ENCODE data around the gene FLAD1.

DNA sequence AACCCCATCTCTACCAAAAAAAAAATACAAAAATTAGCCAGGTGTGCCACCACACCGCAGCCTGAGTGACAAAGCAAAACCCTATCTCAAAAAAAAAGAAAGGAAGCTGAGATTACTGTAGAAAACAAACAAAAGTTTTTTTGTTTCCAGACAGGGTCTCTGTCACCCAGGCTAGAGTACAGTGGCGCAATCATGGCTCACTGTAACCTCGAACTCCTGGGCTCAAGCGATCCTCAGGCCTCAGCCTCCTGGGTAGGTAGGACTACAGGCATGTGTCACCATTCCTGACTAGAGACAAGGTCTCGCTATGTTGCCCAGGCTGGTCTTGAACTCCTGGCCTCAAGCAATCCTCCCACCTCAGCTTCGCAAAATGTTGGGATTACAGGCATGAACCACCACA lies 18.8 kb upstream of the FLAD1 start:
- TF ChIP-seq, protein P1, sequence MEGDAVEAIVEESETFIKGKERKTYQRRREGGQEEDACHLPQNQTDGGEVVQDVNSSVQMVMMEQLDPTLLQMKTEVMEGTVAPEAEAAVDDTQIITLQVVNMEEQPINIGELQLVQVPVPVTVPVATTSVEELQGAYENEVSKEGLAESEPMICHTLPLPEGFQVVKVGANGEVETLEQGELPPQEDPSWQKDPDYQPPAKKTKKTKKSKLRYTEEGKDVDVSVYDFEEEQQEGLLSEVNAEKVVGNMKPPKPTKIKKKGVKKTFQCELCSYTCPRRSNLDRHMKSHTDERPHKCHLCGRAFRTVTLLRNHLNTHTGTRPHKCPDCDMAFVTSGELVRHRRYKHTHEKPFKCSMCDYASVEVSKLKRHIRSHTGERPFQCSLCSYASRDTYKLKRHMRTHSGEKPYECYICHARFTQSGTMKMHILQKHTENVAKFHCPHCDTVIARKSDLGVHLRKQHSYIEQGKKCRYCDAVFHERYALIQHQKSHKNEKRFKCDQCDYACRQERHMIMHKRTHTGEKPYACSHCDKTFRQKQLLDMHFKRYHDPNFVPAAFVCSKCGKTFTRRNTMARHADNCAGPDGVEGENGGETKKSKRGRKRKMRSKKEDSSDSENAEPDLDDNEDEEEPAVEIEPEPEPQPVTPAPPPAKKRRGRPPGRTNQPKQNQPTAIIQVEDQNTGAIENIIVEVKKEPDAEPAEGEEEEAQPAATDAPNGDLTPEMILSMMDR (IDR thresholded peaks at IDR 0.05) = no peak
- TF ChIP-seq POLR2A (IDR thresholded peaks at IDR 0.05) = no peak

All from heart left ventricle (tissue), 13 donors.